Measurements from ENCODE around the gene NUBPL.

NUBPL gene, protein sequence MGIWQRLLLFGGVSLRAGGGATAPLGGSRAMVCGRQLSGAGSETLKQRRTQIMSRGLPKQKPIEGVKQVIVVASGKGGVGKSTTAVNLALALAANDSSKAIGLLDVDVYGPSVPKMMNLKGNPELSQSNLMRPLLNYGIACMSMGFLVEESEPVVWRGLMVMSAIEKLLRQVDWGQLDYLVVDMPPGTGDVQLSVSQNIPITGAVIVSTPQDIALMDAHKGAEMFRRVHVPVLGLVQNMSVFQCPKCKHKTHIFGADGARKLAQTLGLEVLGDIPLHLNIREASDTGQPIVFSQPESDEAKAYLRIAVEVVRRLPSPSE

DNA sequence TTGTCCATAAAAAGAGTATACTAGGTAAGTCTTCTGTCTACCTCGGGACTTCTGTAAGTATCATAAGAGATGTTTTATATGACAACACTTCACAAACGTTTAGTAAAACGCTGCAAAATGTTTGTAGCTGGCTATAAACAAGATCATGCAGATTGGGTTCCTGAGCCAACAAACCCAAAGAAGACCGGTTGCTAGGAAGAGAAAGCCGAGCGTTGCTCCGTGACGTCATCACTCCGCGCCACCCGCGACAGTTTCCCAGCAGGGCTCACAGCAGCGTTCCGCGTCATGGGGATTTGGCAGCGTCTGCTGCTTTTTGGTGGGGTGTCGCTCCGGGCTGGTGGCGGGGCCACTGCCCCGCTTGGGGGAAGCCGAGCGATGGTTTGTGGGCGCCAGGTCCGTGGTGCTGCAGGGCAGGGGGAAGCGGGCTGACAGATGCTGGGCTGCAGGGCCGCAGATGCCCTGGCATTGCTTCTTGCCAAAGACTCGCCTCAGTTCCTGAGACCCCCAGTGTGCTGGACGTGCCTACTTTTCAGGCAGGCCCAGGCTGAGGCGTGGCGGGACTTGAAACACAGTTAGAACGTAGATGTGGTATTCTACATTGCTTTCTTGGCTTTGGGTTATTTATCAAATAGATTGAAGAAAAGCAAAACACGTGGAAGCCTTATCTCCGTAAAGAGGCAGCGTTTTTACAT, at the start of gene NUBPL:
Gene NUBPL (plus strand): TSS at position 250 of the 692 bp plus-strand sequence. CDS start 36 bp downstream, at position 286.
- DNase-seq (ENCODE audit: low read depth in 2 of 2), result peak; percentile 94 to 95

DNA sequence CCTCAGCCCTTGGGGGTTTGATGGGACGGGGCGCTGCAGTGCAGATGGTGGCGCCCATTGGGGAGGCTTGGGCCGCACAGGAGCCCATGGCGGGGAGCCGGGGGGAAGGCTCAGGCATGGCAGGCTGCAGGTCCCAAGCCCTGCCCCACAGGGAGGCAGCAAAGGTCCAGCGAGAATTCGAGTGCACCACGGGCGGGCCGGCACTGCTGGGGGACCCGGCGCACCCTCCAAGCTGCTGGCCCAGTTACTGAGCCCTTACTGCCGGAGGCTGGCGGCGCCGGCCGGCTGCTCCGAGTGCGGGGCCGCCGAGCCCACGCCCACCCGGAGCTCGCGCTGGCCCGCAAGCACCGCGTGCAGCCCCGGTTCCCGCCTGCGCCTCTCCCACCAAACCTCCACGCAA, 34.1 kb upstream of the NUBPL start:
- no peak for DNase-seq (ENCODE audit: low read depth in 2 of 2)

DNA sequence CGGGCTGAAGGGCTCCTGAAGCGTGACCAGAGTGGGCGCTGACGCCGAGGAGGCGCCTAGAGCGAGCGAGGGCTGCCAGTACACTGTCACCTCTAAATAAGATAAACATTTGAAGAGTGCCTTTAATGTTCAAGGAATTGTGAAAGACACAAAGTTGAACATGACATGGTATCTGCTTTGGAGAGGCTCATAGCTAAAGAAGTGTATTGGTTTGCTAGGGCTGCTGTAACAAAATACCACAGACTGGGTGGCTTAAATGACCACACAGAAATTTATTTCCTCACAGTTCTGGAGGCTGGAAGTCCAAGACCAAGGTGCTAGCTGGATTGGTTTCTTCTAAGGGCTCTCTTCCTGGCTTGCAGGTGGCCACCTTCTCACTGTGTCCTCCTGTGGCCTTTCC, 33.7 kb upstream of the NUBPL start:
- no peak for DNase-seq (ENCODE audit: low read depth in 2 of 2)

DNA sequence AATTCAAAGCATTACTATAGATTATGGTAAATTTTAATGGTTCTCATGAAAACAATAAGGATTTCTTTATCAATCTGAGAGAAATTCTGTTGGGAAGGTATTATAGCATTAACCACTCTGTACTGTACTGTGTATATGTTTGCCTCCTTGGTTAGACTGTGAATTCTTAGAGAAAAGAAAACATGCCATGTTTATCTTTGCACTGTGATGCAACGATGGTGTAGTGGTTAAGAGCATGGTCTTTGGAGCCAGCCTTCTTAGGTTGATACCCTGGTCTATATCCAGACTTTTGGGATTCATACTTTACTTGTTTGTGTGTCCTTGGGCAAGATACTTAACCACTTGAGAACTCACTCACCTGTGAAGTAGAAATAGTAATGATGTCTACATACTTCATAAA, 32.2 kb upstream of the NUBPL start:
- no peak for DNase-seq (ENCODE audit: low read depth in 2 of 2)

DNA sequence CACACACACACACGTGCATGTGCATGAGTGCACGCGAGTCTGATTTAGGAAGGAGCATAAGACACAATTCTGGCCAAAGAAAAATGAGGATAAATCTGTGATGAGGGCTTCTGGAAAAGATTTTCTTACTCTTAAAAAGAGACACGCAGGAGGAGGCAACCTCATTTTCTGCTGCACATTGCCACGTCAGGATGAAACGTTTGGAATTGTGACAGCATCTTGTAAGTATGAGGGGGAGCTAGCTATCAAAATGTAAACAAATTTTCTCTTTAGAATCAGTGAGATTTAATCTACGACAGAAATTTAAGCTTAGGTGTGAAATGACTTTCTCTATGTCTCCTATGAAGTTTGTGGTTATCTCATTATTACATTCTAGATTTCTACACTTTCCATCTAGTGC, 31.1 kb upstream of the NUBPL start:
- DNase-seq (ENCODE audit: low read depth in 2 of 2), result no peak

DNA sequence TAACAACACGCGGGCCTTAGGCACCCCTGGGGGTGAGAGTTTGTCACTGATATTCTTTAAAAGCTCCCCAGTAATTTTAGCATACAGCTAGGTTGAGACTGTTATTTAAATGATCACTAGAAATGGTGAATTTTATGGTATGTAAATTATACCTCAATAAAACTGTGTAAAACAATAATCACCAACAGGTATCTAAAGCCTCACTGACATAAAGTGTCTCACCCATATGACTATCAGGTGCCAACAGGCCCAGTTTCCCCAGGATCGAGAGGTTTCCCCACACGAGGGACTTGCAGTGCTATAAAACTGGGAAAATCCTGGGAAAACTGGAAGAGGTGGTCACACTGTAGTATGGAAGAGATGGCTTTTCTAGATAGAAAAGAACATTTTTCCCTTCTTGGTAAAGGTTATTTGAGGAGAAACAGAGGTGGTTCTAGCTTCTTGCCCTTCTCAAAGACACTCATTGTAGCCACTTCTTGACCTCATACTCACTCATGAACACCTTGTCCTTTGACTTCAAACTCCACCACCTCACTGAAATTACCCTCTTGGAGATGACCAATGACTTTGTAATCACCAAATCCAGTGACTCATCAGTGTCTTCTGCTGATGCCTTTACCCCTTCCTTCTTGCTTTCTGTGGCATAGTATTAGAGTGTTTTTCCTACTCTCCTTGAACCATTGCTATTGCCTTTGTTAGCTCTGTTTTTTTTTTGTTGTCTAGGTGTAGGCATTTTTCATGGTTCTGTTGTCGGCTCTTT, 24.8 kb upstream of the NUBPL start:
- DNase-seq (ENCODE audit: low read depth in 2 of 2), result no peak

DNA sequence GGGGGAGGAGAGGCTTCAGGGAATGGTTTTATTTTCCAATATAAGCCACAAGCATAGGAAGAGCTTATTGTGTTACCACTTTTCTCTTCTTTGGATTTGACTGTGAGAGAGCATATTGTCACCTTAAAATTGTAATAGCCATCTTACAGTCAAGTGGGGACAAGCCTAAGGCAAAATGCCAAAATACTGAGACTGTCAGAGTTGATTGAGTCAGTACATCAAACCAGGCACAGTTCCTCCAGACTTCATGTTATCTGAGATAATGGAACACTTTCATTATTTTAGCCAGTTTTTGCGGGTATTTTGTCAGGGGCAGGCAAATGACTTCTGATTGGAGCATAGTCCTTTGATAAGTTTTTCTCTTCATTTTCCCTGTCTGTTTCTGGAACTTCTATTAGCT, 19.5 kb upstream of the NUBPL start:
- DNase-seq (ENCODE audit: low read depth in 2 of 2), result no peak

DNA sequence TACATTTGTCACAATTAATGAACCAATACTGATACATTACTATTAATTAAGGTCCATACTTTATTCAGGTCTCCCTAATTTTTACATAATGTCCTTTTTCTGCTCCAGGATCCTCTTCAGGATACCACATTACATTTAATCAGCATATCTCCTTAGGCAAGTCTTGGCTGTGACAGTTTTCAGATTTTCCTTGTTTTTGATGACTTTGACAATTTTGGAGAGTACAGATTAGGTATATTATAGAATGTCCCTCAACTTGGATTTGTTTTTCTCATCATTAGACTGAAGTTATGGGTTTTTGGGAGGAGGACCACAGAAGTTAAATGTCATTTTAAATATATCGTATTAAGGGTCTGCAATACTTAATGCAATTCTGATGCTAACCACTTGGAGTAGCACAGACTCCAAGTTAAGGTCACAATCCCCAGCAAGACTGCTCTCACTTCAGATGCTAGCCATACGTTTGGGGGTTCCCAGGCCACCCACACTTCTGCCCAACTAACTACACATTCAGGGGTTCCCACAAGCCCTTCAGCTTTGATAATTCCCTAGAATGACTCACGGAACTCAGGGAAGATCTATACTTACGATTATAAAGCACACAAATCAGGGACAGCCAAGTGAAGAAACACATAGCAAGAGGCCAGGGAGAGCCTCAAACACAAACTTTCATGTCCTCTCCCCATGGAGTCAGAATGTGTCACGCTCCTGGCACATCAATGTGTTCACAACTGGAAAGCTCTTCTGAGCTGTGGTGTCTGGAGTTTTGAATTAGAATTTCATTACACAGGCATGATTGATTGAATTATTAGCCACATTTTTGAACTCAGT, 17.0 kb upstream of the NUBPL start:
- no peak for DNase-seq (ENCODE audit: low read depth in 2 of 2)

DNA sequence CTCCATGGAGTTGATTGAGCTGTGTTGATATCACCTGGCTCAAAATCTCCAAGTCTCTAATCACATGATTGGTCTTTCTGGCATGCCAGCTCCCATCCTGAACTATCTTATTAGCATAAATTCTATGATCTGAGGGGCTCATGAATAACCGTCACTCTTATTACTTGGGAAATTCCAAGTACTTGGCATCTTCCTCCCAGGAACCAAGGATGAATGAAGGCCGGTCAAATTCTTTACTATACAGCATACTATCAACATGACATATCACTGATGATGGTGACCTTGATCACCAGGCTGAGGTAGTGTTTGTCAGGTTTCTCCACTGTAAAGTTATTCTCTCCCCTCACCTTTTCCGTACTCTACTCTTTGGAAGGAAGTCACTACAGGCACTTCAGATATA, 16.4 kb upstream of the NUBPL start:
- DNase-seq (ENCODE audit: low read depth in 2 of 2), result no peak

DNA sequence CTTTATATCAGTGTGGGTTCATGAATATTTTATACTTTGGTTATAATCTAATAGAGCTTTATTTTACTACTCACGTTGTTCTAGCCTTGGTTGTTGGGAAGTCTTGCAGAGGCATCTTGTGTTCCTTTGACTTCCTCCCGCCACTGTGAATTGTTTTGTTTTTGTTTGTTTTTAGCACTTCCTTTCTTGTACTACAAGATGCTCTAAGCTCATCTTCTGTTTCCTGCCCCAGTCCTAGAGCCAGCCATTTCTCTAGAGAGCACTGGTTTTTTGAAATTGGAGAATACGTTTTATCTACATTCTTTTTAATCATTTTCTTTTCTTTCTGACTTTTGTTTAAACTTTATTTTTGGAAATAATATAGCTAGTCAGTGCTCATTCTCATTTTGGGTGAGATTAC, 15.9 kb upstream of the NUBPL start:
- no peak for DNase-seq (ENCODE audit: low read depth in 2 of 2)

DNA sequence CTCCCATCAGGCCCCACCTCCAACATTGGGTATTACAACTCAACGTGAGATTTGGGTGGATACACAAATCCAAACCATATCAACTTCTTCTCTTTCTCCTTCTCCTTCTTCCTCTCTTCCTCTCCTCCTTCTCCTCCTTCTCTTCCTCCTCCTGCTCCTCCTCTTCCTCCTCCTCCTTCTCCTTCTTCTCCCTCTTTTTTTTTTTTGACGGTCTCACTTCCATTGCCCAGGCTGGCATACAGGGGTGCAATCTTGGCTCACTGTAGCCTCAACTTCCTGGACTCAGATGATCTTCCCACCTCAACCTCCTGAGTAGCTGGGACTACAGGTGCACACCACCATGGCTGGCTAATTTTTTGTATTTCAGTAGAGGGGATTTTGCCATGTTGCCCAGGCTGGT, 11.4 kb upstream of the NUBPL start:
- no peak for DNase-seq (ENCODE audit: low read depth in 2 of 2)

DNA sequence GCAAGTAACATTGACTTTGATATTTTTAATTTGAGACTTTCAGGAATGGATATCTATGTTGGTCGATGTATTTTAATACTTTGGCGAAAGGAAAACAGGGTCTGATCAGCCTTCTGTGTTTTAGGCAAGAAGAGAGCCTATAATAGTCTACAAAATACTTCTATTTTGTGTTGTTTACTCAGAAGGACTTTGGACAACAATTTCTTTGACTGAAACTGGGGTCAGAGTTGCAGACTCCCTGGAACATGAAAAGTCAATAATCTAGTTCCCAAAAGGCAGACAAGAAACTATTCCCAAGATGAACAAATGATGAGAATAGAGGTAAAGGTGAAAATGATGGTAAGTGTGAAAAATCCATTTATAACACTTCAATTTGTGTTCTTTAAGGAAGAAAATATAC, 10.6 kb upstream of the NUBPL start:
- DNase-seq (ENCODE audit: low read depth in 2 of 2), result no peak

DNA sequence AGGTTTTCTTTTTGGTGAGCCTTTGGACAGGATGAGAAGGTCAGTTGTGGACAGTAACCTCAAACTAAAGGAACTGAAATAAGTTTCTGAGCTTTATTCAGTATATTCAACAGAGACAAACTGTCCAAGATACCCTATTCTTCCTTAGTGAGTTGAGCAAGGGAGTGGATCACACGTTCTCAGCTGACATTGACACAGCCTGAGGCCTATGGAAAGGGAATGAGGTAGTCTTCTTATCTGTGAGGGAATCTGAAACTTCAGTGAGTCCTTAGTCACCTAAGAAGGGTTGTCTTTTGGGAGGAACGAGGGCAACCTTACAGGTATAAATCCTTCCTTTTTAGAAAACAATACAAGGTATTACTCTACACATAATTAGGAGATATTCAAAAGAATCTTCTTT, 5.0 kb upstream of the NUBPL start:
- DNase-seq (ENCODE audit: low read depth in 2 of 2), result no peak

DNA sequence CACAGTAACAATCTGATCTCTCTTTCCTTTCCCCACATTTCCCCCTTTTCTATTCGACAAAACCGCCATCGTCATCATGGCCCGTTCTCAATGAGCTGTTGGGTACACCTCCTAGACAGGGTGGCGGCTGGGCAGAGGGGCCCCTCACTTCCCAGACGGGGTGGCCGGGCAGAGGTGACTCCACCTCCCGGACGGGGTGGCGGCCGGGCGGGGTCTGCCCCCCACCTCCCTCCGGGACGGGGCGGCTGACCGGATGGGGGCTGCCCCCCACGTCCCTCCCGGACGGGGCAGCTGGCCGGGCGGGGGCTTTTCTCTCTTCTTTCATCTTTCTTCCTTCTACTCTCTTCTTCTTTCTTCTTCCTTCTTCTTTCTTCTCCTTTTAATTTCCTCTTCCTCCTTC, 1.3 kb upstream of the NUBPL start:
- DNase-seq (ENCODE audit: low read depth in 2 of 2), result no peak

DNA sequence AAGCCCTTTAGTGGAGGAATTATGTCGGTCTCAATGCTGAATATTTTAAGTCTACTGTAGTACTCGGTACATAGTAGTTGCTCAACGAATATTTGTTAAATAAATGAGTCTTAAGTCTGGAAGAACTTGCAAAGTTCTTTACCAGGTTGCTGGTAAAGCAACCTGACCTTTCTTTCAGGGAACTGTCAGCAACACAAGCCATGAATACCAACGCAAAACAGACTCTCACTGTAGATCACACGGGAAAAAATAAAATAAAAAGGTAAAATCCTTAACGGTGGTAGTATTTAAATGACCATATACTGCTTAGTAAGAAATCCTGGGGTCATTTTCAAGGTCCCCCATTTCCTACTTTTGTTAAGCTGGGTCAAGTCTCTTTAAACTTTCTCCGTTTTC, 447 bp upstream of the NUBPL start:
- no peak for DNase-seq (ENCODE audit: low read depth in 2 of 2)

DNA sequence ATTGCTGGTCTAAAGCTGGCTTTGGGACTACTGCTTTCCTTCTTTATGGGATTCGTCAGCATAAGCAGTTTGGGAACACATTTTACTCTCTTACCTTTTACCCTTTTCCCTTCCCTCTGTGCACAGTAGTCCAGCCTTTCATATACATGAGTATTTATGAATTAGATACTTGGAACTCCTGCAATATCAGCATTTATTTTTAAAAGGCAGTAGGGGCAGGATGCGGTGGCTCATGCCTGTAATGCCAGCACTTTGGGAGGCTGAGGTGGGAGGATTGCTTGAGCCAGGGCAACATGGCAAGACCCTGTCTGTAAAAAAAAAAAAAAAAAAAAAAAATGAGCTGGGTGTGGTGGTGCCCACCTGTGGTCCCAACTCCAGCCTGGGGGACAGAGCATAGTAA, 3.0 kb downstream of the NUBPL start:
- DNase-seq (ENCODE audit: low read depth in 2 of 2), result no peak

DNA sequence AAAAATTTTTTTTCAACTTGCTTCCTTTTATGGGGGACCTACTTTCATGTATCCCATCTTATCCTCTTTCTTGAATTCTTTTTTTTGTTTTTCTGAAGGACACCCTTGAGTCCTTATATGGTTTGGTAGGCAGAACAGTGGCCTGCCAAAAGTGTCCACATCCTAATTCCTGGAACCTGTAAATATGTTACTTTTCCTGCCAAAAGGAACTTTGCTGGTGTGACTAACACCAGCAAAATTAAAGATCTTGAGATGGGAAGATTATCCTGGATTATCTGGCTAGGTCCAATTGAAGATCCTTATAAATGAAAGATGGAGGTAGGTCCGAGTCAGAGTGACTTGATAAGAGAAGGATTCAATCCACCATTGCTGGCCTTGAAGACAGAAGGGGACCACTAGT, 5.3 kb downstream of the NUBPL start:
- DNase-seq (ENCODE audit: low read depth in 2 of 2), result no peak

DNA sequence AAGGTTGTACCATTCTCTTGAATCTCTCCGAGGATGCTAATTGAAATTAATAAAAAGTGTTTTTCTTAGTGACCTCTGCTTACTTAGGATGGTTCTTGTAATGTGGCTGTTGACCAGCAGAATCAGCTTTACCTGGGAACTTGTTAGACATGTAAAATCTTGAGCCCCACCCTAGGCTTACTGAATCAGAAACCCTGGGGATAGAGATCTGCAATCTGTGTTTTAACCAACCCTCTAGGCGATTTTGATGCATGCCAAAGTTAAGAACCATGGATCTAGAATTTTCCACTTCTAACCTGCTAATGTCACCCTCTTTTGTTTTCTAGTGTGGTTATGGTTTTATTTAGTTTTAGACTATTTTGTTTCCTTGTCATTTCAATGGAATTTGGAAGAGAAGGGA, 6.5 kb downstream of the NUBPL start:
- no peak for DNase-seq (ENCODE audit: low read depth in 2 of 2)

DNA sequence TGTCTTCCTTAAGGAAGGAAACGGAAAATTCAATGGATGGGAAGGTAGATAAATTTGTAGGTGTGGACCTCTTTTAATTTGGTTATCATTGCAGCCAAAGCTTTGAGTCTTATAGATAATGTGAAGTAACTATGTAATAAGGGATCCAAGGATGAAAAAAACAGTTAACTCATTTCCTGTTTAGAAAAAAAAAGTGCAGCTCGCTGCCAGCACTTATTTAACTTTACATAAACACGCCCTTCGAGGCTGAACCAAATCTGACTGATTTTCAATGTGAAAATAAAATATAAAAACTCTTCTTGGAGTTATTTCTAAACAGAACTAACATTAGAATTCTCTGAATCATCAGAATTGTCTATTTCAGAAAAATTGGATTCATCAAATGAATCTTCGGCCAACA, 7.0 kb downstream of the NUBPL start:
- DNase-seq (ENCODE audit: low read depth in 2 of 2), result no peak

DNA sequence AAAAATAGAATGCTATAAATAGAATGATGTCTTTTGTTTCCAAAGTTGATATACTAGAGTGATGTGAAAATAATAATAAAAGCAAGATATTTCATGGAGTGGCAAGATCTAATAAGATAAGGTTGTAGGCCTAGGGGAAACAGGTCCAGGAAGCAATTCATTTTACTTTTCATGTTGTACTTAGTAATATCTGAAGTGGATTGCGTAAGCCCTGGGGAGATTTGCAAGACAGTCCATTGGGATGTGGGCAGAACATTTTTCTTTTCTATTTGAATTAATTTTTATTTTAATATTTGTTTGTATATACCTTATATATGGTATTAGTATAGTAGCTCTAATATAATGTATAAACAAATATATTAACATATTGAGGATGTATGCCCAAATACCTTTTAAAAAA, 7.5 kb downstream of the NUBPL start:
- DNase-seq (ENCODE audit: low read depth in 2 of 2), result no peak

DNA sequence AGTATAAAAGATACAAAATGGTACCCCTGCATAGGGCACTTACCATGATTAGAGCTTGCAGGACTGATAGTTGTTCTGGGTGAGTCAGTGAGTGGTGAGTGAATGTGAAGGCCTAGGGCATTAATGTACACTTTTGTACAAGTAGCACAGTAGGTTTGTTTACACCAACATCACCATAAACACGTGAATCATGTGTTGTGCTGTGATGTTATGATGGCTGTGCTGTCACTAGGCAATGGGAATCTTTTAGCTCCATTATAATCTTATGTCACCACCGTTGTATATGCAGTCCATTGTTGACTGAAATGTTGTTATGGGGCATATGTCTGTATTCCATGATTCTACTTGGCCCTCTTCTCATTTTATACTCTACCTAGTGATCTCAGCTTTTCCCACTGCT, 11.8 kb downstream of the NUBPL start:
- no peak for DNase-seq (ENCODE audit: low read depth in 2 of 2)

DNA sequence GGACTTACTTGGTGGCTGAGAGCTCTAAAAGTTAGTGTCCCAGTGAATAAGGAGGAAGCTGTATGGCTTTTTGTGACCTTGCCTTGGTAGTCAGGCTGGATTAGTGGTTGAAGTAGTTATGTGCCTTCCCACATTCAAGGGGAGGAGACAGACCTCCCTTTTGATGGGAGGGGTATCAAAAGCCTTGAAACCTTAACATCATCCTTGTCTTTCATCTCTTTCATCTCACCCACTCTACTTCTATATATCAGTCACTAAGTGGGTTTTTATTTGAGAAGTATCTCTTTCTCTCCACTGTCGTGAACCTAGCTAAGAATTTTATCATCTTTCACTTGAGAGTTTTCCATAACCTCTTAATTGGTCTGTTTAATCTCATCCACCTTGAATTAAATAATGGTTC, 15.7 kb downstream of the NUBPL start:
- DNase-seq (ENCODE audit: low read depth in 2 of 2), result no peak

Measured in stimulated activated CD8-positive, alpha-beta memory T cell treated with anti-CD3 and anti-CD28 coated beads, Interleukin-7, amount 100 ng/mL, for 4 hours (primary cell).